T-cell (primary cell): ENCODE data around the gene CHST3. TPM values are rescaled to one million over a fixed set of nuclear protein-coding genes. Genes with fewer than 3 reads are reported as not detected.
"Not testable (repeated sequence)": the region's sequence is repeated elsewhere in the genome, so short reads cannot be mapped to it uniquely, and the experiment has no call there.

Source experiments
- ATAC-seq, 4 experiments: fragments of 200-7000 bp in 3 of 4; fragments of 150-1000 bp in 1 of 4; cut with Tn5 transposase; replicated peaks in 1 of 4; 1 replicate in 3 of 4; 2 replicates in 1 of 4; pipeline ENCODE4 v1.10.0; 2021; ENCODE audit warnings: moderate library complexity in 3 of 4, mild to moderate bottlenecking in 2 of 4, moderate number of reproducible peaks in 1 of 4
- CTCF ChIA-PET, 2 donors: fragments of 300-600 bp; sonication (Branson Sonifier 250); formaldehyde crosslinking; loops; one replicate each; lab custom pipeline; 2022; ENCODE audit warnings: antibody characterized with exemption in 2 of 2; lab: Charles Lee
- POLR2A ChIA-PET, 2 donors: fragments of 300-600 bp; sonication (Branson Sonifier 250); formaldehyde crosslinking; loops; one replicate each; lab custom pipeline; 2022; ENCODE audit warnings: antibody characterized with exemption in 2 of 2; lab: Charles Lee
- DNase-seq, 35 experiments: peaks; one replicate each; pipeline versions ENCODE4 v3.0.0 to v3.0.0-alpha.2; 2013 to 2023
- H3K27ac ChIP-seq: one replicate; pipeline ENCODE4 v1.5.1; 2013; ENCODE audit warnings: low read length
- H3K27me3 ChIP-seq, 2 experiments: replicated peaks in 1 of 2; 1 replicate in 1 of 2; 2 replicates in 1 of 2; pipeline versions ENCODE4 v1.6.1 to v1.7.0; 2013; ENCODE audit warnings: low read length in 1 of 2, mixed read lengths in 1 of 2; ENCODE audit not compliant: control insufficient read depth in 2 of 2, insufficient read depth in 2 of 2; ENCODE audit errors: extremely low read depth in 1 of 2
- H3K36me3 ChIP-seq, 2 donors: 1 replicate in 1 of 2; 2 replicates in 1 of 2; pipeline versions ENCODE4 v1.6.1 to v1.7.0; 2013; ENCODE audit warnings: low read length in 1 of 2; ENCODE audit not compliant: control insufficient read depth in 2 of 2, insufficient read depth in 1 of 2; ENCODE audit errors: extremely low read depth in 1 of 2
- H3K4me1 ChIP-seq, 2 experiments: 1 replicate in 1 of 2; 2 replicates in 1 of 2; pipeline versions ENCODE4 v1.6.1 to v1.7.0; 2013; ENCODE audit warnings: low read length in 2 of 2, mixed read lengths in 1 of 2; ENCODE audit not compliant: insufficient read depth in 2 of 2, control insufficient read depth in 1 of 2; ENCODE audit errors: extremely low read depth in 1 of 2
- H3K4me3 ChIP-seq, 2 donors: 1 replicate in 1 of 2; 2 replicates in 1 of 2; pipeline versions ENCODE4 v1.5.1 to v1.7.0; 2013; ENCODE audit warnings: mild to moderate bottlenecking in 2 of 2, low read length in 1 of 2, moderate library complexity in 1 of 2; ENCODE audit not compliant: control insufficient read depth in 1 of 2; ENCODE audit errors: extremely low read depth in 1 of 2
- H3K9me3 ChIP-seq: 2 replicates; pipeline ENCODE4 v1.7.0; 2013
- H3K27ac Mint-ChIP-seq, 2 donors: one replicate each; pipeline ENCODE4 v1.8.0; 2020 to 2021; ENCODE audit warnings: mild to moderate bottlenecking in 2 of 2, mixed read lengths in 2 of 2
- H3K27me3 Mint-ChIP-seq, 2 donors: one replicate each; pipeline ENCODE4 v1.8.0; 2021 to 2022; ENCODE audit warnings: mixed read lengths in 2 of 2
- H3K36me3 Mint-ChIP-seq: one replicate; pipeline ENCODE4 v1.8.0; 2021; ENCODE audit warnings: mixed read lengths
- H3K4me1 Mint-ChIP-seq, 3 donors: one replicate each; pipeline ENCODE4 v1.8.0; 2020 to 2022; ENCODE audit warnings: mixed read lengths in 3 of 3, mild to moderate bottlenecking in 1 of 3
- H3K4me3 Mint-ChIP-seq, 3 donors: one replicate each; pipeline ENCODE4 v1.8.0; 2020 to 2022; ENCODE audit warnings: mild to moderate bottlenecking in 3 of 3, mixed read lengths in 3 of 3, moderate library complexity in 3 of 3
- H3K9me3 Mint-ChIP-seq, 3 donors: one replicate each; pipeline ENCODE4 v1.8.0; 2020 to 2022; ENCODE audit warnings: mixed read lengths in 3 of 3
- WGBS: methylation state at CpG from one replicate; pipeline ENCODE4 v1.1.5; 2013; ENCODE audit warnings: missing lambda C conversion rate; ENCODE audit not compliant: insufficient coverage; 5-methylcytosine and 5-hydroxymethylcytosine counted together
- total RNA-seq, 35 experiments: library from RNA in 6 of 35; stranded (reverse) in 6 of 35; fragments of 120-200 nt in 1 of 35; gene quantifications; one replicate each; pipeline versions ENCODE4 v1.2.1 to v1.2.4 and lab custom pipeline; 2013 to 2026

Gene CHST3
- total RNA-seq, 5 donors from 2014 or later (not counting 1 experiment from before 2014, with no cell fraction given) = 0.09 to 0.10 (median 0.09) TPM; not detected in 2

- WGBS = 87% methylated on average over 12 of the region's 15 CpGs
- ChIA-PET CTCF (no interaction called here), POLR2A (no interaction called here)
- no peaks in the 10 kb centered on the region for H3K4me1 ChIP-seq
- Mint-ChIP-seq H3K27ac (no peak overlapping the region), H3K4me1 (peaks cover 0 to 3% (median 0%) of the 10 kb centered on the region in 3 donors), H3K27me3 (peaks cover 0 to 7% of the 10 kb centered on the region in 2 donors), H3K36me3 (no peaks in the 10 kb centered on the region), H3K4me3 (no peak overlapping the region), H3K9me3 (no peaks in the 10 kb centered on the region)
- no peak overlapping the region for H3K4me3 ChIP-seq
- no peaks in the 10 kb centered on the region for H3K36me3 ChIP-seq
- H3K27ac ChIP-seq = no peak overlapping the region
- no peaks in the 10 kb centered on the region for H3K9me3 ChIP-seq
- peaks cover 0 to 35% of the 10 kb centered on the region in 2 experiments for H3K27me3 ChIP-seq
- DNase-seq (no peak), ATAC-seq (no peak)
Measured at GRCh38 chr10:71975087-71975870, 11.1 kb downstream of the CHST3 start.

GRCh38 chr10:71975871-71976725, 11.9 kb downstream of the CHST3 start:
- Mint-ChIP-seq H3K4me3 (no peak overlapping the region), H3K27me3 (peaks cover 0 to 7% of the 10 kb centered on the region in 2 donors)
- no peaks in the 10 kb centered on the region for H3K36me3 ChIP-seq

GRCh38 chr10:71977614-71977903, 13.4 kb downstream of the CHST3 start:
- H3K9me3 Mint-ChIP-seq, CTCF ChIA-PET, H3K9me3 ChIP-seq, H3K4me3 ChIP-seq, H3K27ac Mint-ChIP-seq, H3K4me3 Mint-ChIP-seq, H3K27me3 Mint-ChIP-seq, DNase-seq, H3K27ac ChIP-seq, ATAC-seq, H3K4me1 Mint-ChIP-seq, H3K36me3 Mint-ChIP-seq, H3K36me3 ChIP-seq, H3K4me1 ChIP-seq: not testable (repeated sequence)
- no CpG with 5 or more reads among the region's 1 CpG for WGBS
- POLR2A ChIA-PET = interaction anchor here in 1 of 2 donors (0.6 kb wide), 1 partner anchor 15 kb away, joined by 4 read pairs; no protein-coding TSS in a partner anchor
- H3K27me3 ChIP-seq = peaks cover 0 to 34% of the 10 kb centered on the region in 2 experiments

More at GRCh38 chr10:71975871-71976725, 11.9 kb downstream of the CHST3 start:
- H3K4me1 Mint-ChIP-seq = peaks cover 0 to 3% (median 0%) of the 10 kb centered on the region in 3 donors
- H3K4me3 ChIP-seq = no peak overlapping the region
- H3K4me1 ChIP-seq = no peaks in the 10 kb centered on the region
- CTCF ChIA-PET = no interaction called here
- POLR2A ChIA-PET = no interaction called here
- H3K9me3 Mint-ChIP-seq = no peaks in the 10 kb centered on the region
- peaks cover 0 to 33% of the 10 kb centered on the region in 2 experiments for H3K27me3 ChIP-seq
- WGBS = 85% methylated on average over 12 of the region's 12 CpGs
- no peaks in the 10 kb centered on the region for H3K36me3 Mint-ChIP-seq
- no peak for DNase-seq
- H3K27ac Mint-ChIP-seq = no peak overlapping the region
- no peak for ATAC-seq
- no peak overlapping the region for H3K27ac ChIP-seq
- H3K9me3 ChIP-seq = no peaks in the 10 kb centered on the region

- Mint-ChIP-seq H3K4me1 (peaks cover 0 to 3% (median 0%) of the 10 kb centered on the region in 3 donors), H3K27me3 (peaks cover 0 to 4% of the 10 kb centered on the region in 2 donors), H3K27ac (no peak overlapping the region), H3K9me3 (no peaks in the 10 kb centered on the region), H3K4me3 (no peak overlapping the region), H3K36me3 (no peaks in the 10 kb centered on the region)
- H3K4me1 ChIP-seq = no peaks in the 10 kb centered on the region
- peaks cover 0 to 29% of the 10 kb centered on the region in 2 experiments for H3K27me3 ChIP-seq
- DNase-seq = peak in 1 of 35 experiments; percentile 9
- CTCF ChIA-PET = interaction anchor here in 1 of 2 donors (0.5 kb wide), 1 partner anchor 77 kb away, joined by 5 read pairs; no protein-coding TSS in a partner anchor
- ATAC-seq = no peak
- no peaks in the 10 kb centered on the region for H3K36me3 ChIP-seq
- 73% methylated on average over 4 of the region's 7 CpGs for WGBS
- no peak overlapping the region for H3K4me3 ChIP-seq
- no peak overlapping the region for H3K27ac ChIP-seq
- H3K9me3 ChIP-seq = no peaks in the 10 kb centered on the region
- POLR2A ChIA-PET = no interaction called here
Measured at GRCh38 chr10:71978476-71978875, 14.3 kb downstream of the CHST3 start.

- H3K27ac ChIP-seq = no peak overlapping the region
Measured at GRCh38 chr10:71978988-71979691, 14.9 kb downstream of the CHST3 start.

GRCh38 chr10:71979692-71980062, 15.5 kb downstream of the CHST3 start:
- Mint-ChIP-seq H3K27ac (no peak overlapping the region), H3K36me3 (no peaks in the 10 kb centered on the region), H3K4me1 (no peaks in the 10 kb centered on the region), H3K4me3 (no peak overlapping the region), H3K9me3 (no peaks in the 10 kb centered on the region), H3K27me3 (peaks cover 0 to 2% of the 10 kb centered on the region in 2 donors)
- POLR2A ChIA-PET = no interaction called here
- WGBS = 90% methylated on average over 2 of the region's 5 CpGs
- Histone ChIP-seq H3K4me1 (no peaks in the 10 kb centered on the region), H3K9me3 (no peaks in the 10 kb centered on the region), H3K27ac (no peak overlapping the region), H3K4me3 (no peak overlapping the region), H3K36me3 (no peaks in the 10 kb centered on the region), H3K27me3 (peaks cover 0 to 23% of the 10 kb centered on the region in 2 experiments)
- ATAC-seq (no peak), DNase-seq (no peak)
- CTCF ChIA-PET = no interaction called here

More at GRCh38 chr10:71978988-71979691, 14.9 kb downstream of the CHST3 start:
- Histone ChIP-seq H3K36me3 (no peaks in the 10 kb centered on the region), H3K27me3 (peaks cover 0 to 25% of the 10 kb centered on the region in 2 experiments), H3K4me3 (no peak overlapping the region), H3K4me1 (no peaks in the 10 kb centered on the region), H3K9me3 (no peaks in the 10 kb centered on the region)
- H3K4me1 Mint-ChIP-seq = no peaks in the 10 kb centered on the region
- CTCF ChIA-PET = no interaction called here
- DNase-seq (no peak), ATAC-seq (no peak)
- WGBS = 80% methylated on average over 4 of the region's 15 CpGs
- no peak overlapping the region for H3K27ac Mint-ChIP-seq
- POLR2A ChIA-PET = no interaction called here
- peaks cover 0 to 2% of the 10 kb centered on the region in 2 donors for H3K27me3 Mint-ChIP-seq
- no peak overlapping the region for H3K4me3 Mint-ChIP-seq
- no peaks in the 10 kb centered on the region for H3K36me3 Mint-ChIP-seq
- no peaks in the 10 kb centered on the region for H3K9me3 Mint-ChIP-seq
